Measurements from ENCODE around the gene CD6.

The CD6 gene

GRCh38 chr11:61022311-61023085 is 51.0 kb downstream of the CD6 start:
- TF ChIP-seq CTCF (IDR thresholded peaks at IDR 0.05; ENCODE audit: borderline replicate concordance, control extremely low read depth, extremely low read depth, insufficient read depth, missing control alignments) = no peak
- in situ Hi-C loops (cut with MboI; ENCODE audit: low sequenced_read_pairs, unreplicated experiment) = no loop called here
- DNase-seq (ENCODE audit: low spot score) = no peak

- TF ChIP-seq CTCF (IDR thresholded peaks at IDR 0.05; ENCODE audit: borderline replicate concordance, control extremely low read depth, extremely low read depth, insufficient read depth, missing control alignments) = no peak
- in situ Hi-C loops (cut with MboI; ENCODE audit: low sequenced_read_pairs, unreplicated experiment) = no loop called here
- no peak for DNase-seq (ENCODE audit: low spot score)
Measured at GRCh38 chr11:61023086-61023965, 51.8 kb downstream of the CD6 start.

GRCh38 chr11:61023966-61024295 is 52.5 kb downstream of the CD6 start:
- DNase-seq (ENCODE audit: low spot score) = no peak
- no peak for TF ChIP-seq CTCF (IDR thresholded peaks at IDR 0.05; ENCODE audit: borderline replicate concordance, control extremely low read depth, extremely low read depth, insufficient read depth, missing control alignments)
- in situ Hi-C loops (cut with MboI; ENCODE audit: low sequenced_read_pairs, unreplicated experiment) = no loop called here

- no peak for TF ChIP-seq CTCF (IDR thresholded peaks at IDR 0.05; ENCODE audit: borderline replicate concordance, control extremely low read depth, extremely low read depth, insufficient read depth, missing control alignments)
- no peak for DNase-seq (ENCODE audit: low spot score)
- in situ Hi-C loops (cut with MboI; ENCODE audit: low sequenced_read_pairs, unreplicated experiment) = no loop called here
Measured at GRCh38 chr11:61024938-61025820, 53.7 kb downstream of the CD6 start.

GRCh38 chr11:61025821-61026120 is 54.3 kb downstream of the CD6 start:
- no peak for TF ChIP-seq CTCF (IDR thresholded peaks at IDR 0.05; ENCODE audit: borderline replicate concordance, control extremely low read depth, extremely low read depth, insufficient read depth, missing control alignments)
- in situ Hi-C loops (cut with MboI; ENCODE audit: low sequenced_read_pairs, unreplicated experiment) = no loop called here
- DNase-seq (ENCODE audit: low spot score) = no peak
